T-helper 1 cell (primary cell): Measurements from ENCODE around the gene MLLT10.
A peak's percentile ranks its signal among the peaks of the same experiment; 100 is the strongest.
"Not testable (repeated sequence)": the region's sequence is repeated elsewhere in the genome, so short reads cannot be mapped to it uniquely, and the experiment has no call there.

Experiments used
- DNase-seq, 5 donors: peaks; one replicate each; pipeline ENCODE4 v3.0.0-alpha.2; 2012 to 2020

MLLT10 gene

DNA sequence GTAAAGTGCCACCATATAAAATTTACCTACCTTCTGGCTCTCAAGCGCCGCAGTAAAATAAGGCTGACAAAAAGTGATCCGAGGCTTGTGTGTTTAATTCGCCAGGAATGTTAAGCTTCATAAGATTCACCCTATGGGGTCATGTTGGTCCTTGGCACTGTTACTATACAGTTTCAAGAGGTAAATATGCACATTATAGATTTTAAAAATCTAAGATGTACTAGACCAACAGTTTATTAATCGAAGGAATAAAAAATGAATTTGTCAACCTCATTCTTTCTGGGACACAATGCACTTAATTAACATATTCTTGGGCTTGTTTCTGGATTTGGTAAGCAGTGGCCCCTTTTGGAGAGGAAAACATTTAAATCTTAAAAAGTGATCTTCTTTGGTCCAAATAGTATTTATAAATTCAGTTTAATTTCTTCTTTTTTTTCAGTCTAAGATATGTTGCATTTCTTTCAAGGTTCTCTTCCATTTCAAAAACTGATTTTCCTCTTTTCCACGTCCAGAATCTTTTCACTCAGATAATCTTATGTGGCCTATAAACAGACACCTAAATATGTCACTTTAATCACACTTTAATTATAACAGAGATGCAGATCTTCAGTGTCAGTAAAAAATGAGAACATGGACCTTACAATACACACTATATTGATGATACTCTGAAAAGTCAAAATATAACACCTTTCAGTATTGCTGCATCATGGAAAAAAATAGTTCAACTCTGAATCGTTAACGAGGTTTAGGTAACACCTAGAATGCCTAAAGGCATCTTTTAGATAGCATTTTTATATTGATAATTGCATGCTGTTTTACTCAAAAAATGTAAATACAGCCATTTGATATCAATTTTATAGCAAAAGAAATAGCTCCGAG, 4.8 kb upstream of the MLLT10 start:
- no peak for DNase-seq

DNA sequence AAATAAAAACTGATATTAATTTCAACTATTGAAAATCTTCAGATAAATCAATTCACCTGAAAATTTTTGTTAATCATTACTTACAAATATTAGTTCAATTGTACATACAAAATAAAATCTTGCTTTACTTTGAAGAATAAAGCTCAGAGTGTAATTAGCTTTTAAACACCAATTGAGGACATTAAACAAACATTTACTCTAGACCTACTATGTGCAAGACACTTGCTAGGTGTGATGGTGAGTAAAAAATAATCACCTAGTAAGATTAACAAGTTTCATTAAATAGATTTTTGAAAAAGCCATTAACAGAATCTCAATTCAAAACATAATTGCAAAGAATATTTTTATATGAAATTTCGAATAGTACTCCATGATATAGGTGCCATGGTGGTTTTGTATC, 3.9 kb upstream of the MLLT10 start:
- DNase-seq, result no peak

DNA sequence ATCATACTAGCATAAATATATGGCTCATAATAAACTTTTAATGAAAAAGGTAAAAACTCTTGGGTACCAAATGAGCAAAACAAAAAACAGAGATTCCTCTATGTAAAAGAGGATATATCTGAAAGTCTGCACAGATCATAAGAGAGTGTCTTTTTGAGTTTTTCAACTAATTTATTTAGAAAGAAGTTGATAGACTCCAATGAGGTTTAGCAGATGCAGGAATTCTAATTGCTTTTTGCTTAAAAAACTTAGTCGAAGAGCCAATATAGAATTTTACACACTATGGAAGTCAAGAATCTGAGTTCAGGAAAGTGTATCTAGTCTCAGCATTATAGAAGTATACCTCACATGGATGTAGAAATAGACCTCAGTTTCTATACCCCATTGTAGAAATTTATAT, 3.4 kb upstream of the MLLT10 start:
- no peak for DNase-seq

DNA sequence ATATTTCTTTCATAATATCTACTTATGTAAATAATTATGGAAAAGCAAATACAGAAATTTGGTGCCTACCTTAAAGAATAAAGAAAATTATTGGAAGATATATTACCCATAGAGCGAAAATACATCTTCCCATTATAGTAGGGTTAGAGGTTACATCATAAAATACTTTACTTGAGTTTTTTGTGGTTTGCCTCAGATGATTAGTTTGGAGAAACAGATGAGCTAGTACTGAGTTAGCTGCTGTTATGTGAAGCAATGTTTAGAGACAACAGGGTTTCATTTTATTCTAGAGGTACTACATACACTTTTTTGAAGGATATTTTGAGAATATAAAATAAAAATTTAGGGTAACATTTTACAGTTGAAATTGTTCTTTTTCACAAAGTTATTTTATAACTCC, 2.9 kb upstream of the MLLT10 start:
- no peak for DNase-seq

DNA sequence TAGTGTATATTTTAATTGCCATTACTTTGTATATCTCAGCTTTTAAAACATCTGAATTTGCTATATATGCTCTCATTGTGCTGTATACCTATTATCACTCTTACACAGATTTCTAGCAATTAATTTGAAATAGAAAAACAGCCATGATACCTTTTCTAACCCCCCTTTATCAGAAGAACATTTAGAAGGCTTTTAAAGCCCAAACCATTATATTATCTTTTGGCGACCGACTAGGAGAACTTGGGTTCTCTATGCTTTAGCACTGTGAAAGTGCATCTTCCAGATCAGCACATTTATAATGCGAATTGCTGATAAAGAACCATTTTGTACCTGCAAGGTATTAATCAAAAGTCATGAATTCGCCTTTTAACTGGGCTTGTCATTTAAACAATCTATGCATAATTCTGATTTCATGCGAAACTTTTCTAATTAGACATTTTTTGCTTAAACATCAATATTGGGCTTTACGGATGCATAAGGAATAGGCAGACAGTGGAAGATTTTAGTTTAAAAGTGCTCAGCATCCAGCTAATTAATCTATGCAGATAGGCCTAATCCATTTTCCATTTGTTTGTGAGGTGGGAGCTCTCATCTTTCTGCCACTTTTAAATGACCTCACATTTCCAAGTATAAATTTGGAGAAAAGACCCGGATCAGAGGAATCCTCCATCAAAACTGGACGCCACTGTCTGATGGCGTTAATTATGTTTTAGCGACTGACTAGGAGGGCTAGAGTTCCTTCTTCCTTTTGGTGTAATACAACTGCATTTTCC, 1.2 kb upstream of the MLLT10 start:
- no peak for DNase-seq

DNA sequence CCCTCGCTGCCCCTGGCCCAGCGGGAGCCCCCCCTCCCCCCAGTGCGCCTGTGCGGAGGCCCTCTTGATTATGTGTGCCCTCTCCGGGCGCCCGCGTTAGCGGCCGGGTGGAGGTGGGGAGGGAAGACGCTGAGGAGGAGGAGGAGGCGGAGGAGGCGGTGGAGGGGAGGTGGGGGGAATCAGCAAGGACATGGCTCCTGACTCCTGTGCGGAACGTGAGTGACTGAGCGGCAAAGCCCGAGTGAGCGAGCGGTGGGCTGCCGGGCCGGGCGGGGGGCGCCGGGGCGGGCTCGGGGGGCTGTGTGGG, 201 bp downstream of the MLLT10 start:
- no peak for DNase-seq

DNA sequence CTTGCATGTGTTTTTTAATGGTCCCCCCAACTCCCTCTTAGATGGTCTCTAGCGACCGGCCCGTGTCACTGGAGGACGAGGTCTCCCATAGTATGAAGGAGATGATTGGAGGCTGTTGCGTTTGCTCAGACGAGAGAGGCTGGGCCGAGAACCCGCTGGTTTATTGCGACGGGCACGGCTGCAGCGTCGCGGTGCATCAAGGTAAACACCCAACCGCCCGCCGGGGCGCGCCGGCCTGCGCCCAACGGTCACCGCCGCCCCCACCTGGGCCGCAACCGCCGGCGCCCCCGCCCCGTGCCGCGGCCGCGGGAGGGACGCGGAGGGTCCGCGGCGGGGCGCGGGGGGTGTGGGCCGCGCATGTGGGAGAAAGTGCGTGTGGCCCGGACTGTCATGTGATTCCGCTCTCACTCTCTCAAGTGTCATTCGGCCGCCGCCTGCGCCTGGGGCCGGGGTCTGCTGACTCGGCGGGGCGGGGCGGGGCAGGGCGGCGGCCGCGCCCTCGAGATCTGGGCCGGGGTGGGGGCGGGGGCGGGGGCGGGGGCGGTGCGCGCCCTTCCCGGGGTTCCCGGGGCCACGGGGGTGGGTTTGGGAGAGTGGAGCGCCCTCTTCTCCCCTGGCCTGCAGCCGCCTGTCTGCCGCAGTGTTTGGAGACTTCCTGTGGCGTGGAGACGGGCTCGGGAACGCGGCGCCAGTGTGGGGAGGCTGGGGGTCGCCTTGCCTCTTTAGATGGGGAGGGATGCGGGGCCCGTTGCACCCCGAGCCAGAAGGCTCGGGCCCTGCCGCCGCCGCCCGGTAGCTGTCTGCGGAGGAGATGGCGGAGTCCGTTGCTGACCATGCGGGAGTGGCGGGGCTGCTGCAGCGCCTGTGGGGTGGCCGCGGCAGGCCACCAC, 817 bp downstream of the MLLT10 start:
- peak; percentile 37 to 52 (median 44) for DNase-seq

DNA sequence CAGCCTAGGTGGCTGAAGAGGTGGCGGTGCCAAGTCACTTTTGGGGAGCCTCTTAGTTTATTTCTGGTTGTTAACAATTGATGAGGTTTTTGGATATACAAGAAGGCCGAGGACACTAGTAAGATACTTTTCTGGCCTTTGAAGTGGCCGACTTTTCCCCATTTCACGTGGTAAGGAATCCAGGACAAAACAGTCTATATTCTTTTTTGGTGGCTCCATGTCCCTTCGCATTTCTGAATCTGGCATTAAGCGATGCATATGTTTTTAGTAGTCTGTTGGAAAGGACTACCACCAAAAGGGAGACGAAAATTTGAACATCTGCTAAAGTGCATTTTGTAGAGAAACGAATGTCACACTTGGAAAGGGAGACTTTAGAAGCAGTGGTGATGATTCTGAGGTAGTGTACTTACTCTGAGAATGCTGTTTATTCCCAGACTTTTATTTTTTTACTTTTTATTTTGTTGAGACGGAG, 1.5 kb downstream of the MLLT10 start:
- no peak for DNase-seq

DNA sequence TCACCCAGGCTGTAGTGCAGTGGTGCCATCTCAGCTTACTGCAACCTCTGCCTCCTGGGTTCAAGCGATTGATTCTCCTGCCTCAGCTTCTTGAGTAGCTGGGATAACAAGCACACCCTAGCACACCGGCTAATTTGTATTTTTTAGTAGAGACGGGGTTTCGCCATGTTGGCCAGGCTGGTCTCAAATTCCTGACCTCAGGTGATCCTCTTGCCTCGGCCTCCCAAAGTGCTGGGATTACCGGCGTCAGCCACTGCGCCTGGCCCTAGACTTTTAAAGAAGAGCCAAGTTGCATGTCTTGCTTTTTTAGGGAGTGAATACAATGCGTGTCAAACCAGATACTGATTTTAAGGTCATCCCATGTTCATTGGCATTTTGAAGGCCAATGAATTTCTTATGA, 1.9 kb downstream of the MLLT10 start:
- not testable (repeated sequence) for DNase-seq

DNA sequence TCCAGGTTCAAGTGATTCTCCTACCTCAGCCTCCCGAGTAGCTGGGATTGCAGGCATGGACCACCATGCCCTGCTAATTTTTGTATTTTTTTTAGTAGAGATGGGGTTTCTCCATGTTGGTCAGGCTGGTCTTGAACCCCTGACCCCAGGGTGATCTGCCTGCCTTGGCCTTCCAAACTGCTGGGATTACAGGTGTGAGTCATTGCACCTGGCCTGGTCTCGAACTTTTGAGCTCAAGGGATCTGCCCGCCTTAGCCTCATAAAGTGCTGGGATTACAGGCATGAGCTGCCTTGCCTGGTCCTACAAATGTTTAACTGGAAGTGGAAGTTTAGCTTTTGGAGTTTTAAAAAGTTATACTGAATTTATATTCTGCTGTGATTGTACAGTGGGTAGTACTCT, 2.8 kb downstream of the MLLT10 start:
- DNase-seq, result no peak

DNA sequence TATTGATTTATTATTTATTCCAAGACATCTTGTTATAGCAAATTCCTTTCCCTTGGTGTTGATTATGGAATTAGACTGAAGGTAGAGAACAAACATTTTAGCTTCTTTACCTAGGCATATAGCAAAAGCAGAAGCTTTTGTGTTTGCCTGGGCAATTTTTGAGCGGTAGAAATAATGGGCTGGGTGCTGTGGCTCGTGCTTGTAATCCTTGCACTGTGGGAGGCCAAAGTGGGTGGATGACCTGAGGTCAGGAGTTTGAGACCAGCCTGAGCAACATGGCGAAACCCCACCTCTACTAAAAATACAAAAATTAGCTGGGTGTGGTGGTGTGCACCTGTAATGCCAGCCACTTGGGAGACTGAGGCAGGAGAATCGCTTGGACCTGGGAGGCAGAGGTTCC, 6.7 kb downstream of the MLLT10 start:
- DNase-seq, result not testable (repeated sequence)

DNA sequence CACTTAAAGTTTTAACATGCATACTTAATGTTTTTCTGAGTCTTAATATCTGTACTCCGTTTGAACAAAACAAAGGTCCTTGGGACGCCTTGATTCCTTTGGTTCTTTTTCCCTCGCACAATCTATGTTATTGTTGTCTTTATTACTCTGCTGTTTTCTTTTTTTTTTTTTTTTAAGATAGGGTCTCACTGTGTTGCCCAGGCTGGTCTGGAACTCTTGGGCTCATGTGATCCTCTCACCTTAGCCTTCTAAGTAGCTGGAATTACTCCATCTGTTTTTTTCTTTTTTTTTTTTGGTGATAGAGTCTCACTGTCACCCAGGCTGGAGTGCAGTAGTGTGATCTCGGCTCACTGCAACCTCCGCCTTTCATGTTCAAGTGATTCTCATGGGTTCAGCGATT, 13.2 kb downstream of the MLLT10 start:
- no peak for DNase-seq

DNA sequence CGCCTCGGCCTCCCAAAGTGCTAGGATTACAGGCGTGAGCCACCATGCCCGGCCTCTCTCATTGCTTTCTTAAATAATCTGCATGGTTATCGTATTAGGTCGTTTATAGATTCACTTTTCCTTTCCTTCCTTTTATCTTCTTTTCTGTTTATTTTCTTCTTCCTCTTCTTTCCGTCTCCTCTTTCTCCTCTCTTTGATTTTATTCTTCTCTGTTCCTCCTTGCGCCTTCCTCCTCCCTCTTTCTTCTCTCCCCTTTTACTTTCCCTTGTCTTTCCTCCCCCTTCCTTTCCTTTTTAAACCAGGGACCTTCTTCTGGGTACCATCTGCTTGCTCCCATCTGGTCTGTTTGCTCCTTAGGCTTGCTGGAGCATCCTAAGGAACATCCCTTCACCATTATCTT, 18.6 kb downstream of the MLLT10 start:
- no peak for DNase-seq

DNA sequence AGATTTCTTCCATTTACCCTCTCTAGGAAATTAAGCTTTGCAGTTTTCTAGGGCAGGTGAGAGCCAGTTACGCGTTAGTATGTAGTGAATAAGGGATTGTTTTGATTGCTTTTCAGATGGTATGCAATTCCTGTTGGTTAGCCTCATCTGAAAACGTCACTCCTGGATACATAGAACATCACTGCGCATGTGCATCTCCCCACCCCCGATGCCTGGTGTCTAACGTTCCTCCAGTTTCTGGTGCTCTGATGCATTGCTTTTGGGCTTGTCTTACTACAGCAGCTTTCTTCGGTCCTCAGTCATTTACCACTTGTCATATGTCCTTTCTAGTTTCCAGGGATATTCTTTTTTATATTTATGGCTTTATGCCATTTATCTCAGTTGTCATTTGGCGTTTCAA, 22.5 kb downstream of the MLLT10 start:
- DNase-seq, result no peak

DNA sequence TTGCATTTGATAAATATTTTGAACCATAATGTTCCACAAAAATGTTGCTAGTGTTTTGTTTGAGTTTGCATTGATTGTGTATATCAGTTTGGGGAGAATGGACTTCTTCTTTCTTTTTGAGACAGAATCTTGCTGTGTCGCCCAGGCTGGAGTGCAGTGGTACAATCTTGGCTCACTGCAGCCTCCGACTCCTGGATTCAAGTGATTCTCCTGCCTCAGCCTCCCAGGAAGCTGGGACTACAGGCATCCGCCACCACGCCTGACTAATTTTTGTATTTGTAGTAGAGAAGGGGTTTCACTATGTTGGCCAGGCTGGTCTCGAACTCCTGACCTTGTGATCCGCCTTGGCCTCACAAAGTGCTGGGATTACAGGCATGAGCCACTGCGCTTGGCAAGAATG, 25.0 kb downstream of the MLLT10 start:
- DNase-seq, result not testable (repeated sequence)

DNA sequence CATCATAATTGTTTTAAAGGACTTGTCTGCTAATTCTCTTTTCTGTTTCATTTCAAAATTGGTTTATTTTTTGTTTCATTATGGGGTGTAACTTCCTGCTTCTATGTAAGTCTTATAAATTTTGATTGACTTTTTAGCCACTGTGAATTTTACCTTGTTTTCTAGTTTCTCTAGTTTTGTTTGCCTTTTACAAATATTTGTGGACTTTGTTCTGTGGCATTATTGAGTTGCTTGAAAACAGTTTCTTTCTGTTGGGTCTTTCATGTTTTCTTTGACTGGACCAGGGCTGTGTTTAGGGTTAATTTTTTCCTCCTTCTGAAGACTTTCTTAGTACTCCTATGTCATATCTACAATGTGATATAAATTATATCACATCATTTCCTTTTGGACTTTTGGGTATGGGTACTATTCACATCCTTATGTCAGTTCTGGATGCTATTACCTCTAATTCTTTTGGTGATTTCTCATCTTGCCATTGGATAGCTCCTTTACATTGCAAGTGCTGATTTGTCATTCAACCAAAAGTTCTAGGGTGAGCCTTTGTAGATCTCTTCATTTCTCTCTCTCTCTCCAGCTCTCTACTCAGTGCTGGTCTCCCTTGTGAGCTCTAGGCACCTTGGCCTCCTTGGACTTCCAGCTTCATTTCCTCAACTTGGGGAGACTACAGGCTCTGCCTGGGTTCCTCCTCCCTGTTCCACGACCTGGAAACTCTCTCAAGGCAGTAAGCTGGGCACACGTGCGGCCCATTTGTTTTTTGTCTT, 36.9 kb downstream of the MLLT10 start:
- no peak for DNase-seq

DNA sequence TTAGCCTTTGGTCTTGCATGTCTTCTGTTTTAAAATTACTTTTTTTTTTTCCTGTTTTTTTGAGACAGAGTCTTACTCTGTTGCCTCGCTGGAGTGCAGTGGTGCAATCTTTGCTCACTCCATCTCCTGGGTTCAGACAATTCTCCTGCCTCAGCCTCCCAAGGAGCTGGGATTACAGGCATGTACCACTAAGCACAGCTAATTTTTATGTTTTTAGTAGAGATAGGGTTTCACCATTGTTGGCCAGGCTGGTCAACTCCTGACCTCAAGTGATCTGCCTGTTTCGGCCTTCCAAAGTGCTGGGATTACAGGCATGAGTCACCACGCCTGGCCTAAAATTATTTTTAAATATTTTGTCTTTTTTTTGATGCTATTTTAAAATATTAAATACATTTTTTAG, 38.5 kb downstream of the MLLT10 start:
- DNase-seq, result no peak

DNA sequence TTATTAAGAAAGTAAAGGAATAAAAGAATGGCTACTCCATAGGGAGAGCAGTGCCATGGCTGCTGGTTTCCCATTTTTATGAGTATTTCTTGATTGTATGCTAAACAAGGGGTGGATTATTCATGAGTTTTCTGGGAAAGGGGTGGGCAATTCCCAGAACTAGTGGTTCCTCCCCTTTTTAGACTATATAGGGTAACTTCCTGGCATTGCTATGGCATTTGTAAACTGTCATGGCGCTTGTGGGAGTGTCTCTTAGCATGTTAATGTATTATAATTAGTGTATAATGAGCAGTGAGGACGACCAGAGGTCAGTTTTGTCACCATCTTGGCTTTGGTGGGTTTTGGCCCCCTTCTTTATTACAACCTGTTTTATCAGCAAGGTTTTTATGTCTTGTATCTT, 40.5 kb downstream of the MLLT10 start:
- DNase-seq, result not testable (repeated sequence)

DNA sequence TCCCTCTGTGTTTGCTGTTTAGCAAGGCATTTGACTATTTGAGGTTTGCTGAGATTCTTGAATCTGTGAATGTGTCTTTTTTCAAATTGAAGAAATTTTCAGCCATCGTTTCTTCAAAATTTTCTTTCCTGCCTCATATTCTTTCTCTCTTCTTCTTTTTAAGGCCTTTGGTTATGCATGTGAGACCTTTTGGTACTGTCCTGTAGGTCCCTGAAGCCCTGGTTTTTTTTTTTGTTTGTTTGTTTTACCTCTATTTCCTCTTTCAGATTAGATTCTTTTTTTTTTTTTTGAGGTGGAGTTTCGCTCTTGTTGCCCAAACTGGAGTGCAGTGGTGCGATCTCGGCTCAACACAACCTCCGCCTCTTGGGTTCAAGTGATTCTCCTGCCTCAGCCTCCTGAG, 45.3 kb downstream of the MLLT10 start:
- no peak for DNase-seq

DNA sequence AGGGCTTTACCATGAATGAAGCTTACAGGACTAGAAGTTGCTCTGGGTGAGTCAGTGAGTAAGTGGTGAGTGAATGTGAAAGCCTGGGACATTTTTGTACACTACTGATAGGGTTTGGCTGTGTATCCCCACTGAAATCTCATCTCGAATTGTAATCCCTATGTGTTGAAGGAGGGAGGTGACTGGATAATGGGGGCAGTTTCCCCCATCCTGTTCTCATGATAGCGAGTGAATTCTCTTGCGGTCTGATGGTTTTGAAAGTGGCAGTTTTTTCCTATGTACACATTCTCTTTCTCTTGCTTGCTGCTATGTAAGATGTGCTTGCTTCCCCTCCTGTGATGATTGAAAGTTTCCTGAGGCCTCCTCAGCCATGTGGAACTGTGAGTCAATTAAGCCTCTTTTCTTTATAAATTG, 47.4 kb downstream of the MLLT10 start:
- DNase-seq, result peak in 1 of 5 donors; percentile 37

DNA sequence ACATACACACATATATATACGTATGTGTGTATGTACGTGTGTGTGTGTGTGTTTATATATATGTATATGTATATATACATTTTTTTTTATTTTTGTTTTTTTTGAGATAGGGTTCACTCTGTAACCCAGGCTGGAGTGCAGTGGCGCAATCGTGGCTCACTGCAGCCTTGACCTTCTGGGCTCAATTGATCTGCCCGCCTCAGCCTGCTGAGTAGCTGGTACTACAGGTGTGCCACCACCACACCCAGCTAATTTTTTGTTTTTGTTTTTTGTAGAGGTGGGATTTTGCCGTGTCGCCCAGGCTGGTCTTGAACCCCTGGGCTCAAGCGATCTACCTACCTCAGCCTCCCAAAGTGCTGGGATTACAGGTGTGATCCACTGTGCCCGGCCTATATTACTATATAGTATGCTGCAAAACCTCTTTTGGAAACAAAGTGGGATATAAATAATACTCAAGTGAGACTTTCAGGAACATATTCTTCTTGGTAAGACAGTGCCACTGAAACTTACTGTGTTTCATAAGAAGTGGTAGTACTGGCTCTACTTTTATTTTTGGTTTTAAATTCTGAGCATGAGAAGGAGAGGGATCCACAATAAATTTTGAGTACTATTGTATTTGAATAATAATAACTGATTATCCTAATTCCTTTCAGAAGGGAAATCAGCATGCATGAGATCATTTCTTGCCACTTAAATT, 51.0 kb downstream of the MLLT10 start:
- DNase-seq, result no peak

DNA sequence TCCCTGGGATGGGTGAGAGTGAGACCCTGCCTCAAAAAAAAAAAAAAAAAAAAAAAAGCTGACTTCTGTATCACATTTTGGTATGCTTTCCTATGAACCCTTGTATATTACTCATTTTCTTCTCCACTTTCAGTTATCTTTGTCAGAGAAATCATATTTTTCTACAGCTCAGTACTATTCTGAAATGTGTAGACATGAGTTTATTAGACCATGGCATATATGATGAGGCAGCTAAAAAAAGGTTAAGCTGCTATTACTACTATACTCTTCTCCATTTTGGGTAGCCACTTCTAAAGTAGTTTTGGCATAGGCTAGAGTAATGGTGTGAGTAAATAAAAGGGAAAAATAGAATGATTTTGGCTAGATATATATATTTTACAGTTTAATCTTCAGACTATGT, 53.4 kb downstream of the MLLT10 start:
- DNase-seq, result no peak
